ENCODE measurements around the gene ITPKC. TPM values are rescaled to one million over a fixed set of nuclear protein-coding genes. Genes with fewer than 3 reads are reported as not detected.
A peak's percentile ranks its signal among the peaks of the same experiment; 100 is the strongest.

ITPKC gene
- polyA plus RNA-seq, 1 experiment = 8.9 TPM

DNA sequence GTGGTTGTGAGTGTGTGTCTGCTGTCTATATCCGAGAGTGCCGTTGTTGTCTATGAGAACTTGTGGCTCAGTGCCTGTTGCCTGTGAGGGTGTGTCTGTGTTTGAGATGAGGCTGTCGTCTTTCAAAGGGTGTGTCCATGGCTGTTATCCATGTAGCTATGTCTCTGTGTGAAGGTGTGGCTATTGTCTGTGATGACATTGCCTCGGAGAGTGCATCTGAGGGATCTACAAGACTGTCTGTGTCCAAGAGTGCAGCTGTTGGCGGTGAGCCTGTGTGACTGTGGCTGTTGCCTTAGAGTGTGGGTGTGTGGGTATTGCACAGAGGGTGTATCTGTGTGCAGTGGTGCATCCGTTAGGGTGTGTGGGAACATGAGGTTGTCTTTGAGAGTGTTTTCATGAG is 31.3 kb upstream of the ITPKC start:
- no peaks in the 10 kb centered on the region; the same call in 1 of the 2 replicates for H3K9me3 ChIP-seq (ENCODE audit: control insufficient read depth, insufficient read depth, low read length)
- ChIA-PET CTCF (no interaction called here), POLR2A (interaction anchor here (0.5 to 0.7 kb wide), 2 partner anchors 32 to 545 kb away, joined by 3 read pairs; no protein-coding TSS in a partner anchor)
- H3K27ac ChIP-seq (ENCODE audit: low read depth, low read length) = no peak overlapping the region
- H3K4me3 ChIP-seq (ENCODE audit: low read depth, low read length) = no peak overlapping the region
- no peak for DNase-seq (ENCODE audit: low read depth, low spot score)
- TF ChIP-seq, protein P1, sequence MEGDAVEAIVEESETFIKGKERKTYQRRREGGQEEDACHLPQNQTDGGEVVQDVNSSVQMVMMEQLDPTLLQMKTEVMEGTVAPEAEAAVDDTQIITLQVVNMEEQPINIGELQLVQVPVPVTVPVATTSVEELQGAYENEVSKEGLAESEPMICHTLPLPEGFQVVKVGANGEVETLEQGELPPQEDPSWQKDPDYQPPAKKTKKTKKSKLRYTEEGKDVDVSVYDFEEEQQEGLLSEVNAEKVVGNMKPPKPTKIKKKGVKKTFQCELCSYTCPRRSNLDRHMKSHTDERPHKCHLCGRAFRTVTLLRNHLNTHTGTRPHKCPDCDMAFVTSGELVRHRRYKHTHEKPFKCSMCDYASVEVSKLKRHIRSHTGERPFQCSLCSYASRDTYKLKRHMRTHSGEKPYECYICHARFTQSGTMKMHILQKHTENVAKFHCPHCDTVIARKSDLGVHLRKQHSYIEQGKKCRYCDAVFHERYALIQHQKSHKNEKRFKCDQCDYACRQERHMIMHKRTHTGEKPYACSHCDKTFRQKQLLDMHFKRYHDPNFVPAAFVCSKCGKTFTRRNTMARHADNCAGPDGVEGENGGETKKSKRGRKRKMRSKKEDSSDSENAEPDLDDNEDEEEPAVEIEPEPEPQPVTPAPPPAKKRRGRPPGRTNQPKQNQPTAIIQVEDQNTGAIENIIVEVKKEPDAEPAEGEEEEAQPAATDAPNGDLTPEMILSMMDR (IDR thresholded peaks at IDR 0.05; ENCODE audit: low read depth, low read length) = no peak
- no peaks in the 10 kb centered on the region for H3K27me3 ChIP-seq (ENCODE audit: control insufficient read depth, insufficient read depth, low read length)

DNA sequence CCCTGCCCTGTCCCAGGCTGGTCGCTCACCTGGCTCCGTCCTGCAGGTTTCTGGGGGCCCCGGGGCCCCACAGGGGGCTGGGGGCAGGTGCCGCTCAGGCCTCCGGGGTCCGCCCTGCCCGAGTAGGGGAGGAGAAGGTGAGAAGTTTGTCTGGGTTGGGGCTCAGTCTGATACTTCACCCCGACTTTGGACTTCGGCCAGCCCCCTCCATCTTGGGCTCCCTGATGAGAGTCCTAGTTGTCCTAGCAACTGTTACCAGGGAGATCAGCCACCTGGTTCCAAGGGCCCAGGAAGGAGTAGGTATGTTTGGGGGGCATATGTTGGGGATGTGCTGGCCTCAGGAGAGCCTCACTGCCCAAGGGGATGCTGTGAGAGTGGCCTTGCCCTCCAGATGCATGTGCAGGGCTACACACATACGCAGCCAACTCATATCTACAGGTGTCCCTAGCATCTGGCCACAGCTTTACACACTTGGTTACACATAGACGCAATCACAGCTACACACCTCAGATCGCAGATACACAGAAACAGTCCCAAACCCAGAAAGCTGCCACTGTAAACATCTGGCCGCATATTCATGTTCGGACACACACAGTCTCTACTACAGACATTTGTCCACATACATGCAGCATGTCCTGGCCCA is 29.9 kb upstream of the ITPKC start:
- ChIA-PET POLR2A (no interaction called here), CTCF (interaction anchor here (0.6 to 1.5 kb wide), 3 partner anchors 22 to 458 kb away, joined by 3 to 4 read pairs (median 3); no protein-coding TSS in a partner anchor)
- no peaks in the 10 kb centered on the region for H3K27me3 ChIP-seq (ENCODE audit: control insufficient read depth, insufficient read depth, low read length)
- peak overlapping the region; percentile 95; the same call in 1 of the 2 replicates for H3K4me3 ChIP-seq (ENCODE audit: low read depth, low read length)
- TF ChIP-seq, protein P1 (IDR thresholded peaks at IDR 0.05; ENCODE audit: low read depth, low read length) = no peak
- no peak for DNase-seq (ENCODE audit: low read depth, low spot score)
- H3K9me3 ChIP-seq (ENCODE audit: control insufficient read depth, insufficient read depth, low read length) = no peaks in the 10 kb centered on the region; the same call in 1 of the 2 replicates
- H3K27ac ChIP-seq (ENCODE audit: low read depth, low read length) = peak overlapping the region; percentile 21

DNA sequence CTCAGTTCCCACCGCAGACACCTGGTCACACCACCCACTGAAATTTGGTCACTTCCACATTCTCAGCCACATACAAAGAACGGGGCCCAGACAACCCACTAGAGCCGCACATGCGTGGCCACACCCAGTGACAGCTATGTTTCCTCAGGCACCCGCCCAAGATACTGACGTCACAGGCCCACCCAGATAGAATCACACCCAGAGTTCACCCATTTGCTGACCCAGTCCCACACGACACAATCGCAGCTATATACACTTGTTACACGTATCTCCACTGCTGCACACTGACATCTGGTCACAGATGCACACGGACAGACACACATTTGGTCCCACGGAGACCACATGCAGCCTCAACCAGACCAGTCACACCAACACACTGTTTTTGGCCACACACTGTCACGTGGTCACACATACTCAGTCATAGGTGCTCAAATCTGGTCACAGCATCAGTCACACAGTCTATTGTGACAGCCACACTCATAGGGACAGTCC is 29.3 kb upstream of the ITPKC start:
- H3K27ac ChIP-seq (ENCODE audit: low read depth, low read length) = peak overlapping the region; percentile 21
- H3K27me3 ChIP-seq (ENCODE audit: control insufficient read depth, insufficient read depth, low read length) = no peaks in the 10 kb centered on the region
- no peak for DNase-seq (ENCODE audit: low read depth, low spot score)
- H3K4me3 ChIP-seq (ENCODE audit: low read depth, low read length) = peak overlapping the region; percentile 95
- TF ChIP-seq, protein P1 (IDR thresholded peaks at IDR 0.05; ENCODE audit: low read depth, low read length) = no peak
- ChIA-PET POLR2A (no interaction called here), CTCF (interaction anchor here (0.6 to 1.5 kb wide), 3 partner anchors 23 to 457 kb away, joined by 3 to 4 read pairs (median 3); no protein-coding TSS in a partner anchor)
- H3K9me3 ChIP-seq (ENCODE audit: control insufficient read depth, insufficient read depth, low read length) = no peaks in the 10 kb centered on the region; the same call in 1 of the 2 replicates

DNA sequence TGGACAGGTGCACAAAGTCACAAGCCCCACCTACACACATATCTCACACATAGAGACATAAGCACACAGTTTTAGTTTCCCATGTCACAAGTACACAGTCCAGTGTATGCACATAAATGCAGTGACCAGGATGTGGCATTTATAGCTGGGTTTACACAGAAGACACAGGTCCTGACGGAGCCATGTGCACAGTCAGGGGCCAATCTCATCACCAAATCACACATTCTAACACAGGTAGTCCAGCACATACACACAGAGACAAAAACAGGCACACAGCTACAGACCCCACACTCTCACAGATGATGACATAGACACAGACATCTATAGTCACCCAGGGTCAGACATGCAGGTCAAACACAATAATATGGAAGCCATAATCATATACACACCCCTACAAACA is 28.6 kb upstream of the ITPKC start:
- no peaks in the 10 kb centered on the region for H3K27me3 ChIP-seq (ENCODE audit: control insufficient read depth, insufficient read depth, low read length)
- TF ChIP-seq, protein P1 (IDR thresholded peaks at IDR 0.05; ENCODE audit: low read depth, low read length) = no peak
- H3K9me3 ChIP-seq (ENCODE audit: control insufficient read depth, insufficient read depth, low read length) = no peaks in the 10 kb centered on the region; the same call in 1 of the 2 replicates
- H3K4me3 ChIP-seq (ENCODE audit: low read depth, low read length) = peak overlapping the region; percentile 95
- CTCF ChIA-PET = interaction anchor here (1.5 kb wide), 1 partner anchor 118 kb away, joined by 4 read pairs; no protein-coding TSS in a partner anchor
- H3K27ac ChIP-seq (ENCODE audit: low read depth, low read length) = no peak overlapping the region
- no peak for DNase-seq (ENCODE audit: low read depth, low spot score)
- POLR2A ChIA-PET = interaction anchor here (1.6 kb wide), 1 partner anchor 25 kb away, joined by 5 read pairs; no protein-coding TSS in a partner anchor

DNA sequence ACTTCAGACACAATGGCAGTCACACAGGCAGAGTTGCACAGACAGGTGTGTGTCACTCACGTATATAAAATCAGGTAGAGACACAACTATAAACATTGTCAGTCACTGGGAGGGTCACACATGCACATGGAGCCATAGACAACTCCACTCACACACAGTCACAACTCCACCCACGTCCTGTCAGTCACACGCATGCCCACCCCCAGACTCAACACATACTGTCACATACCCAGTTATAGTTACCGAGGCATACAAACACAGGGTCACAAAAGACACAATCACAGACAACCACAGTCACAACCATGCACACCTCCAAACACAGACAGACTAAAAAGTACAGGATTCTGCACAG is 27.9 kb upstream of the ITPKC start:
- DNase-seq (ENCODE audit: low read depth, low spot score) = no peak
- POLR2A ChIA-PET = interaction anchor here (1.6 kb wide), 1 partner anchor 26 kb away, joined by 5 read pairs; no protein-coding TSS in a partner anchor

More for the DNA sequence above, 27.9 kb upstream of the ITPKC start:
- Histone ChIP-seq H3K27ac (ENCODE audit: low read depth, low read length) (no peak overlapping the region), H3K9me3 (ENCODE audit: control insufficient read depth, insufficient read depth, low read length) (no peaks in the 10 kb centered on the region; the same call in 1 of the 2 replicates), H3K27me3 (ENCODE audit: control insufficient read depth, insufficient read depth, low read length) (no peaks in the 10 kb centered on the region), H3K4me3 (ENCODE audit: low read depth, low read length) (peak overlapping the region; percentile 95)
- CTCF ChIA-PET = no interaction called here
- TF ChIP-seq, protein P1 (IDR thresholded peaks at IDR 0.05; ENCODE audit: low read depth, low read length) = no peak

Measured in AG04450 (cell line).